DMS153 (cell line): ENCODE data around the gene ARMC8.

Experiments
- DNase-seq: peaks from one replicate; lab custom pipeline; 2025; lab: John Stamatoyannopoulos, UW

The ARMC8 gene

GRCh38 chr3:138253609-138254008 is 66.5 kb downstream of the ARMC8 start:
- no peak for DNase-seq

GRCh38 chr3:138254216-138254615 is 67.1 kb downstream of the ARMC8 start:
- no peak for DNase-seq

GRCh38 chr3:138256022-138256421 is 68.9 kb downstream of the ARMC8 start:
- DNase-seq: no peak

- no peak for DNase-seq
These were observed 70.9 kb downstream of the ARMC8 start for GRCh38 chr3:138257986-138258385.

- no peak for DNase-seq
These were observed 72.0 kb downstream of the ARMC8 start for GRCh38 chr3:138259126-138259525.

GRCh38 chr3:138260611-138261010 is 73.5 kb downstream of the ARMC8 start:
- no peak for DNase-seq

- no peak for DNase-seq
These were observed 76.0 kb downstream of the ARMC8 start for GRCh38 chr3:138263104-138263503.

GRCh38 chr3:138265745-138266144 is 78.6 kb downstream of the ARMC8 start:
- no peak for DNase-seq

GRCh38 chr3:138267083-138267482 is 80.0 kb downstream of the ARMC8 start:
- DNase-seq: no peak

- DNase-seq: no peak
These were observed 83.1 kb downstream of the ARMC8 start for GRCh38 chr3:138270245-138270644.

GRCh38 chr3:138271189-138271794 is 84.2 kb downstream of the ARMC8 start:
- no peak for DNase-seq

GRCh38 chr3:138281561-138281960 is 94.5 kb downstream of the ARMC8 start:
- no peak for DNase-seq

GRCh38 chr3:138282836-138283235 is 95.7 kb downstream of the ARMC8 start:
- no peak for DNase-seq

GRCh38 chr3:138284079-138284478 is 97.0 kb downstream of the ARMC8 start:
- no peak for DNase-seq

- no peak for DNase-seq
These were observed 97.9 kb downstream of the ARMC8 start for GRCh38 chr3:138284957-138285477.

- DNase-seq: no peak
These were observed 102.2 kb downstream of the ARMC8 start for GRCh38 chr3:138289260-138289659.

GRCh38 chr3:138289701-138290100 is 102.6 kb downstream of the ARMC8 start:
- DNase-seq: no peak

- no peak for DNase-seq
These were observed 109.5 kb downstream of the ARMC8 start for GRCh38 chr3:138296639-138297038.

- no peak for DNase-seq
These were observed 110.0 kb downstream of the ARMC8 start for GRCh38 chr3:138297059-138297607.

- DNase-seq: no peak
These were observed 110.8 kb downstream of the ARMC8 start for GRCh38 chr3:138297876-138298275.

GRCh38 chr3:138300647-138301046 is 113.5 kb downstream of the ARMC8 start:
- DNase-seq: no peak

- no peak for DNase-seq
These were observed 116.4 kb downstream of the ARMC8 start for GRCh38 chr3:138303474-138303873.

- DNase-seq: no peak
These were observed 120.8 kb downstream of the ARMC8 start for GRCh38 chr3:138307899-138308298.

GRCh38 chr3:138308783-138309182 is 121.7 kb downstream of the ARMC8 start:
- no peak for DNase-seq
